ENCODE data around the gene MAN2B2.

MAN2B2 gene

GRCh38 chr4:6574747-6575502 lies at the start of gene MAN2B2:
Gene MAN2B2 (plus strand): TSS chr4:6575189. CDS start chr4:6575211, 22 bp downstream.
- DNase-seq: peak; percentile 91

DNA sequence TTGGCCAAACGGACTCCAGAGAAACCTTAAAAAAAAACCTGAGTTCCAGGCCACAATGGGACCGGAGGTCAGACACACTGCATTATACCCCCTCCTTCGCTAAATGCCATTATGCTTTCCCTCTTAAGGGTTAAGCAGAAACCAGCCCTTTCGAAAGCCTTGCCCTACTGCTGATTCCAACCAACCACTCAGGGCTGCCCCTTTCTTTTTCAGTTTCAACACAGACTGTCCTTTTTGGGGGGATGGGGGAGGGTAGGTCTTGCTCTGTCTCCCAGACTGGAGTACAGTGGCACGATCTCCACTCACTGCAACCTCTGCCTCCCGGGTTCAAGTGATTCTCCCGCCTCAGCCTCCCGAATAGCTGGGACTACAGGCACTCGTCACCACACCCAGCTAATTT lies 49.5 kb upstream of the MAN2B2 start:
- no peak for DNase-seq

GRCh38 chr4:6526156-6526555 lies 48.8 kb upstream of the MAN2B2 start:
- no peak for DNase-seq

DNA sequence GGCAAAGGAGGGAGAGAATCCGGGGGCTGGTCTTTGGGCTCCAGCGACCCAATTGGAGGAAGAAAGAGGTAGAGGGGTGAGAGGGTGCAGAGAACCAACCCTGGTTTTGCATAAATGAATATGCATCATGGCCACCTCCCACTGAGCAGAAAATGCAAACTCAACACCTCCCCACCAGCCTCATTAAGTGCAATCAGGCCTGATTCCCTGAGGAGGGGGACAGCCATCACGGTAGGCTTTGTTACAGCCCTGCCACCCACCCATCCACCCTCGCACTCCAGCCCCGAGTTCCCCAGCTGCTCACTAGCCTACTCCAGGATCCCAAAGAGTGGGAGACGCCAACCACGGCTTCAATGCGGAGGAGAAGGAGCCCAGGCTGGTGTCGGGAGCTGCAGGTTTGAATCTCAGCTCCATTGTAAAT lies 48.3 kb upstream of the MAN2B2 start:
- no peak for DNase-seq

GRCh38 chr4:6527259-6527658 lies 47.7 kb upstream of the MAN2B2 start:
- no peak for DNase-seq

- DNase-seq: no peak
Measured at GRCh38 chr4:6527683-6528595, 47.0 kb upstream of the MAN2B2 start.

DNA sequence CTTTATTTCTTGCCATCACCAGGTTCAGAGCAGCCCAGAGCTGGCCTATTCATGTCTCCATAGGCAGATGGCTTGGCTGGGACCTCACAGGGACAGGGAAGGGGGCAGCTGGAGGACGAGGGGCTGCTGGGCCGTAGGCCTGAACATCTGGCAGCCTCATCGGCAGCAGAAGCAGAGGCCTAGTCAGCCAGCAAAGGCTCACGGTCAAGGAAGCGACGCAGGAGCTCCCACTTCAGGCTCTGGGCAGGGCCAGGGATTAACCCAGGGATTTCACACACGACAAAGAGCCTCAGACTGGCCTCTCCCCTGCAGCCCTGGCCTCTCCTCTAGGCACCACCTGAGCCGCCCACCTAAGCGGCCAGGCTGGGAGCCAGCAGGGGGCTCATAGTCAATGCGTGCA lies 46.0 kb upstream of the MAN2B2 start:
- no peak for DNase-seq

GRCh38 chr4:6530301-6530700 lies 44.7 kb upstream of the MAN2B2 start:
- no peak for DNase-seq

DNA sequence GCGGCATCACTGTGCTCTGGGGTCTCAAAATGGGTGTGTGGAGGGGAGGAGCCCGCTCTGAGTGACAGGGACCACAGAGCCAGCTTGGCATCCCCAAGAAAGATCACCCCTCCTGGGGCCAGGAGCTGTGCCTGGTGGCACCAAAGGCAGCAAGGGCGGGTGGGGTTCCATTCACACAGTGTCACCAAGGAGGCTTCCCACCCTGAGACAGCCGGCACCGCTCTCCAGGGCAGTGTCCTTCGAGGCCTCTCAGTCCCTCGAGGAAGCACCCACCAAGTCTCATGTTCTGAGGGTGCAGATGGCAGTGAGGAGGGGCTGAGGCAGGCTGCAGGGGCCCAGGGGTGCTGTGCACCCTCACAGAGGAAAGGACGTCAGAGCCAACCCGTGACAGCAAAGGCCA lies 44.0 kb upstream of the MAN2B2 start:
- DNase-seq: no peak

DNA sequence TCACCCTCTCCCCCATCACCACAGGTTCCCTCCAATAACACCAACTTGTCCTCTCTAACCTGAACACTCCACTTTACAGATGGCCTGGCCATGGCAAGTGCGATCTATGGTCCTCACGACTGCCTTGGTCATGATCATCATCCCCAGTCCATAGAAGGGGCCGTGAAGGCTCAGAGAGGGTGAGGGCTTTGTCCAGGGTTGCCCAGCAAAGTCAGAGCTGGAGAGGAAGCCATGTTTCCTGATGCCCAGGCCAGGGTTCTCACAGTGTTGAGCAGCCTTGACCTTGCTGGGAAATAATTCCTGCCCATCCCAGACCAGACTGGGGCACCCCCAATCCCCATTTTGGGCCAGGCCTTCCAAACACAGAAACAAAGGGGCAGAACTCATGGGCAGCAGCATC lies 42.9 kb upstream of the MAN2B2 start:
- DNase-seq: no peak

DNA sequence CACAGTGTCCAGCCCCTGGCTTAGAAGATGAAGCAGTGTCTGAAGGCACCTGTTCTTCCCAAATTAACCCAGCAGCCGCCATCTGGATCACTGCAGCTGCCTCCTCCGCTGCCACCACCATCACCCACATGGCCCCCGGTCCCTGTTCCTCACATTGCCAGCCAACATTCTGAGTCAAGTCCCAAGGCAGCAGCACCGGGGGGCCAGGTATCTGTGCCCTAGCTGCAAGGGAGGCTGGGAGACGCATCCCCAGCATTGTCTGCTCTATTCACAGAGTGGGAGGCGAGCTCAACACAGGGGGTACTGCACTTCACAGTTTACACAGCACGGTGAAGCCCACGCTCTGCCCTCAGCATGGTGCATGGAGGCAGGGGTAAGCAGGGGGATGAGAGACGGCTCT lies 42.3 kb upstream of the MAN2B2 start:
- DNase-seq: no peak

DNA sequence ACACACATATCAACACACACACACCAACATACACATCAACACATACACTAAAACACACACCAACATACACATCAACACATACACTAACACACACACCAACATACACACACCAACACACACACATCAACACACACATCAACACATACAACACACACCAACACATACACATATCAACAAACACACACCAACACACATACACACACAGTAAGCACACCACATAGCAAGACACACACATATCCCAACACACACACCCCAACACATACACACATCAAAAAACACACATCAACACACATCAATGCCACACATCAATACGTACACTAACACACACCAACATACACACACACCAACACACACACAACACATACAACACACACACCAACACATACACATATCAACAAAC lies 40.9 kb upstream of the MAN2B2 start:
- no peak for DNase-seq

GRCh38 chr4:6534618-6535328 lies 40.2 kb upstream of the MAN2B2 start:
- no peak for DNase-seq

DNA sequence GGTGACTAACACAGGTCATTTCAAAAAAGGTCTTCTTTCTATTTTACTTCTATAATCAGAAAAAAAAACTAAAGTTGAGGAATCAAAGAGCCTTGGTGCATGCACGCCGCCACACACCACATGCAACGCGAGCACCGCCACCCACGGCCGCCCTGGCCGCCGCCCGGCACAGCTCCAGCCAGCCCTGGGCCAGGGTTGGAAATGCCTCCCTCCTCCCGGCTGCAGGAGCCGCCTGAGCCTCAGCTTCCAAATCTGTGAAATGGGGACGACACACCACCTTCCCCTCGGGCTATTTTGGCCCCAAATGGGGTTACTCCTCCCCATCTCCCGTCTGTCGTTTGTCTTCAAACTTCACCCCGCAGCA lies 39.7 kb upstream of the MAN2B2 start:
- no peak for DNase-seq

DNA sequence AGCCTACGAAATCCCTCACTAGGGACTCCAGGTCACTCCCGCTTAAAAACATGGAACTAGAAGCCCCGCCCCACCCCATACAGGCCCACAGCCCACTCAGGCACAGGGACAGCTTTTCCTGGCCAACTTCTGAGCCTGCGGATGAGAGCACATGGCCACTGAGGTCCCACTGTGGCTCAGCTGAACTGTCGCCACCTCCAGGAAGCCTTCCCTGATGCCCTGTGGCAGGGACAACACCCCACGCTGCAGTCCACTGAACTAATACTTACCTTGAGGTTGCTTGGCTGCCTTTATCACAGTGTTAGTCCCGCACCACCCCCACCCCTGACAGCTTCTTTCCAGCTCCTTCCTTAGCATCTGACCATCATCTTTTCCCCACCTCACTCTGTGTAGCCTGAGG lies 39.3 kb upstream of the MAN2B2 start:
- DNase-seq: no peak

GRCh38 chr4:6538111-6538510 lies 36.9 kb upstream of the MAN2B2 start:
- no peak for DNase-seq

GRCh38 chr4:6538575-6538974 lies 36.4 kb upstream of the MAN2B2 start:
- no peak for DNase-seq

- DNase-seq: no peak
Measured at GRCh38 chr4:6539009-6539764, 35.8 kb upstream of the MAN2B2 start.

DNA sequence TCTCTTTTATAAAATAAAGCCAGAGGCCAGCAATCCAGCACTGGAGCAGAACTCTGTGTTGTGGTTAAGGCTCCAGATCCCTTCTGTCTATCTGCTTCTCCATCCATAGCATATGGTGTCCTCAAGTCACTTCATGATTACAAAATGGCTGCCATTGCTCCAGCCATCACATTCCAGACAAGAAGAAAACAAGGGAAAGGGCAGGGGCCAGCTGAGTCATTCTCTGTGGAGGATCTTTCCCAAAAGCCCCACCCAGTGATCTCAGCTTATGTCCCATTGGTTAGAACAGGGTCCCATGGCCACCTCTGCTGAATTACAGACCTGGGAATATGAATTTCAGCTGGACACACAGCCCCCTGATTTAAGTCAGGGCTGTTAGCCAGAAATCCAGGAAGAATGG lies 34.1 kb upstream of the MAN2B2 start:
- no peak for DNase-seq

DNA sequence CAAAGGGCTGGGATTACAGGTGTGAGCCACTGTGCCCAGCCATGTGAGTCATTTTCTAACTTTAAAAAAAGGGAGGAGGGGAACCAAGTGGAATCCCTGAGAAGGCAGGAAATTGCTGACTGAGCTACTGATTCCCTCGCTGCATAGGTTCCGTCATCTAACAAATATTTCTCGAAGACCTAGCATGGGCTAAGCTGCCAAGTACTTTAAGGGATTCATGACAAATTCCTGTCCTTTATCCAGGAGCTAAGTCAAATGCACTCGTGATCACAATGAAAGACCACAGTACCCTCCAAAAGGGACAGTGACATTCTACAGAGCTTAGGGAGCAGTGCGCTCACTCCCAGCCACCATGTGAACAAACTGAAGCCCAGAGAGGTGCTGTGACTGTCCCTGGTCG lies 33.2 kb upstream of the MAN2B2 start:
- no peak for DNase-seq

- no peak for DNase-seq
Measured at GRCh38 chr4:6542951-6543350, 32.0 kb upstream of the MAN2B2 start.

- DNase-seq: no peak
Measured at GRCh38 chr4:6546091-6546490, 28.9 kb upstream of the MAN2B2 start.
